Liver (tissue), 9 donors: ENCODE data around the gene TMEM200B. TPM values are rescaled to one million over a fixed set of nuclear protein-coding genes. Genes with fewer than 3 reads are reported as not detected.
A peak's percentile ranks its signal among the peaks of the same experiment; 100 is the strongest.
"Not testable (repeated sequence)": the region's sequence is repeated elsewhere in the genome, so short reads cannot be mapped to it uniquely, and the experiment has no call there.

Experiments
- DNase-seq: peaks from one replicate; pipeline ENCODE4 v3.0.0-alpha.2; 2017; ENCODE audit warnings: low spot score
- H3K27ac ChIP-seq, 2 donors: one replicate each; pipeline ENCODE4 v1.7.0; 2013; ENCODE audit warnings: inconsistent platforms in 2 of 2, low read length in 2 of 2, control low read depth in 1 of 2, low read depth in 1 of 2, mild to moderate bottlenecking in 1 of 2
- H3K27me3 ChIP-seq, 4 donors: one replicate each; pipeline versions ENCODE4 v1.6.1 to v1.7.0; 2013; ENCODE audit warnings: low read length in 3 of 4, inconsistent platforms in 1 of 4, mild to moderate bottlenecking in 1 of 4, moderate library complexity in 1 of 4; ENCODE audit not compliant: control insufficient read depth in 4 of 4, insufficient read depth in 4 of 4
- H3K36me3 ChIP-seq, 4 donors: one replicate each; pipeline versions ENCODE4 v1.6.1 to v1.7.0; 2013; ENCODE audit warnings: low read length in 3 of 4, mild to moderate bottlenecking in 3 of 4, low read depth in 1 of 4, moderate library complexity in 1 of 4; ENCODE audit not compliant: control insufficient read depth in 4 of 4, insufficient read depth in 3 of 4
- H3K4me1 ChIP-seq, 4 donors: one replicate each; pipeline versions ENCODE4 v1.6.1 to v1.7.0; 2013; ENCODE audit warnings: low read length in 3 of 4, mild to moderate bottlenecking in 3 of 4, moderate library complexity in 1 of 4; ENCODE audit not compliant: control insufficient read depth in 4 of 4, insufficient read depth in 4 of 4
- H3K4me3 ChIP-seq, 3 donors: one replicate each; pipeline versions ENCODE4 v1.6.1 to v1.7.0; 2013; ENCODE audit warnings: low read length in 3 of 3, control low read depth in 1 of 3, low read depth in 1 of 3, mild to moderate bottlenecking in 1 of 3
- H3K9ac ChIP-seq, 2 donors: one replicate each; pipeline ENCODE4 v1.7.0; 2013; ENCODE audit warnings: low read length in 2 of 2, mild to moderate bottlenecking in 2 of 2, moderate library complexity in 2 of 2, control low read depth in 1 of 2, low read depth in 1 of 2
- H3K9me3 ChIP-seq, 4 donors: one replicate each; pipeline versions ENCODE4 v1.6.1 to v1.7.0; 2013; ENCODE audit warnings: low read length in 3 of 4; ENCODE audit not compliant: control insufficient read depth in 4 of 4
- ATF3 ChIP-seq: IDR thresholded peaks from 2 replicates; pipeline ENCODE4 v1.6.1; 2016; ENCODE audit warnings: antibody characterized with exemption
- EGR1 ChIP-seq, 2 donors: IDR thresholded peaks; 2 replicates each; pipeline ENCODE4 v1.6.1; 2016 to 2018; ENCODE audit warnings: antibody characterized with exemption in 2 of 2, low read depth in 2 of 2
- FOXA1 ChIP-seq: IDR thresholded peaks from 2 replicates; pipeline ENCODE4 v1.6.1; 2016; ENCODE audit warnings: antibody characterized with exemption
- FOXA2 ChIP-seq: IDR thresholded peaks from 2 replicates; pipeline ENCODE4 v1.6.1; 2016; ENCODE audit warnings: antibody characterized with exemption
- HNF4A ChIP-seq, 2 donors: conservative IDR thresholded peaks; 2 replicates each; pipeline ENCODE4 v1.6.1; 2016; ENCODE audit warnings: antibody characterized with exemption in 2 of 2, mild to moderate bottlenecking in 2 of 2
- HNF4G ChIP-seq: IDR thresholded peaks from 2 replicates; pipeline ENCODE4 v1.6.1; 2016; ENCODE audit warnings: antibody characterized with exemption
- JUND ChIP-seq, 2 donors: IDR thresholded peaks; 2 replicates each; pipeline ENCODE4 v1.6.1; 2016; ENCODE audit warnings: antibody characterized with exemption in 2 of 2
- NR2F2 ChIP-seq: IDR thresholded peaks from 2 replicates; pipeline ENCODE4 v1.6.1; 2016; ENCODE audit warnings: antibody characterized with exemption
- RAD21 ChIP-seq, 2 donors: IDR thresholded peaks; 2 replicates each; pipeline ENCODE4 v1.6.1; 2016; ENCODE audit warnings: antibody characterized with exemption in 2 of 2, mild to moderate bottlenecking in 2 of 2
- RXRA ChIP-seq, 2 donors: IDR thresholded peaks; 2 replicates each; pipeline ENCODE4 v1.6.1; 2017 to 2018; ENCODE audit warnings: antibody characterized with exemption in 2 of 2, mild to moderate bottlenecking in 1 of 2
- SP1 ChIP-seq: IDR thresholded peaks from 2 replicates; pipeline ENCODE4 v1.6.1; 2018; ENCODE audit warnings: antibody characterized with exemption, mild to moderate bottlenecking
- YY1 ChIP-seq: IDR thresholded peaks from 2 replicates; pipeline ENCODE4 v1.6.1; 2016; ENCODE audit warnings: antibody characterized with exemption, mild to moderate bottlenecking
- ZBTB33 ChIP-seq: IDR thresholded peaks from 2 replicates; pipeline ENCODE4 v1.6.1; 2016; ENCODE audit warnings: antibody characterized with exemption
- WGBS: extraction: QIAGEN DNeasy Blood & Tissue Kit; methylation state at CpG from one replicate; pipeline ENCODE4 v1.1.7; 2013; 5-methylcytosine and 5-hydroxymethylcytosine counted together
- polyA plus RNA-seq, 2 donors: library from polyadenylated mRNA; stranded (reverse) in 1 of 2; unstranded in 1 of 2; fragments of 200-250 nt in 1 of 2; fragments of >200 nt in 1 of 2; fragmentation: Nextera tagmentation in 1 of 2; extraction: Ambion mirVana in 1 of 2; gene quantifications; one replicate each; pipeline versions ENCODE4 v1.2.1 to v1.2.3, GENCODE V29; 2013 to 2015
- total RNA-seq, 2 donors: library from RNA; depleted of rRNA; stranded (reverse); fragments of >200 nt; gene quantifications; one replicate each; pipeline ENCODE4 v1.2.3, GENCODE V29; 2014
- TF ChIP-seq, protein P1 (sequence below): IDR thresholded peaks from 2 replicates; pipeline ENCODE4 v1.6.1; 2016; ENCODE audit warnings: antibody characterized with exemption, mild to moderate bottlenecking
- TF ChIP-seq, protein P2 (sequence below): IDR thresholded peaks from 2 replicates; pipeline ENCODE4 v1.6.1; 2016; ENCODE audit warnings: antibody characterized with exemption
- donor health status: healthy.
- donor health status: healthy.
- donor health status: healthy.
- donor health status: healthy.
- donor health status: healthy.

Gene TMEM200B
- total and polyA plus RNA-seq, 4 donors: 0.84 to 4.5 (median 1.5) TPM

DNA sequence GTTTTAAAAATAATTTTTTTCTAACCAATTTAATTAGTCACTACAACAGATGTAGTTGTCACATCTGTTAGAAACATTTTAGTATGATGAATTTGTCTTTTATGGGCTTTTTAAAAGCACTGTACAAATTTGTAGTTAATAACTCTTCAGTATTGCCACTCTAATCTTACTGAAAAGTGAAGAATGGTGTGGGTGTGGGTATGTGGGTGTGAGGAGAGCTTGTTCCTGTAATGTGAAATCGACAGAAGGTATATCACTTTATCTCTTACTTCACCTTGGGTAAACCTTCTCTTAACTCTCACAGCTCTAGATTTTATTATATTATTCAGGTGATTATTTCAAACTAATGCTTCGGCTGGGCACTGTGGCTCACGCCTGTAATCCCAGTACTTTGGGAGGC, 42.5 kb downstream of the TMEM200B start:
- no peaks in the 10 kb centered on the region for H3K9me3 ChIP-seq
- H3K36me3 ChIP-seq: peaks cover 0 to 2% (median 0%) of the 10 kb centered on the region in 4 donors
- no peak overlapping the region for H3K9ac ChIP-seq
- H3K27me3 ChIP-seq: no peaks in the 10 kb centered on the region
- 80% methylated on average over 3 of the region's 3 CpGs for WGBS
- no peak for TF ChIP-seq ZBTB33
- no peak for TF ChIP-seq FOXA1
- TF ChIP-seq ATF3: no peak
- TF ChIP-seq, protein P1, sequence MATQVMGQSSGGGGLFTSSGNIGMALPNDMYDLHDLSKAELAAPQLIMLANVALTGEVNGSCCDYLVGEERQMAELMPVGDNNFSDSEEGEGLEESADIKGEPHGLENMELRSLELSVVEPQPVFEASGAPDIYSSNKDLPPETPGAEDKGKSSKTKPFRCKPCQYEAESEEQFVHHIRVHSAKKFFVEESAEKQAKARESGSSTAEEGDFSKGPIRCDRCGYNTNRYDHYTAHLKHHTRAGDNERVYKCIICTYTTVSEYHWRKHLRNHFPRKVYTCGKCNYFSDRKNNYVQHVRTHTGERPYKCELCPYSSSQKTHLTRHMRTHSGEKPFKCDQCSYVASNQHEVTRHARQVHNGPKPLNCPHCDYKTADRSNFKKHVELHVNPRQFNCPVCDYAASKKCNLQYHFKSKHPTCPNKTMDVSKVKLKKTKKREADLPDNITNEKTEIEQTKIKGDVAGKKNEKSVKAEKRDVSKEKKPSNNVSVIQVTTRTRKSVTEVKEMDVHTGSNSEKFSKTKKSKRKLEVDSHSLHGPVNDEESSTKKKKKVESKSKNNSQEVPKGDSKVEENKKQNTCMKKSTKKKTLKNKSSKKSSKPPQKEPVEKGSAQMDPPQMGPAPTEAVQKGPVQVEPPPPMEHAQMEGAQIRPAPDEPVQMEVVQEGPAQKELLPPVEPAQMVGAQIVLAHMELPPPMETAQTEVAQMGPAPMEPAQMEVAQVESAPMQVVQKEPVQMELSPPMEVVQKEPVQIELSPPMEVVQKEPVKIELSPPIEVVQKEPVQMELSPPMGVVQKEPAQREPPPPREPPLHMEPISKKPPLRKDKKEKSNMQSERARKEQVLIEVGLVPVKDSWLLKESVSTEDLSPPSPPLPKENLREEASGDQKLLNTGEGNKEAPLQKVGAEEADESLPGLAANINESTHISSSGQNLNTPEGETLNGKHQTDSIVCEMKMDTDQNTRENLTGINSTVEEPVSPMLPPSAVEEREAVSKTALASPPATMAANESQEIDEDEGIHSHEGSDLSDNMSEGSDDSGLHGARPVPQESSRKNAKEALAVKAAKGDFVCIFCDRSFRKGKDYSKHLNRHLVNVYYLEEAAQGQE: no peak
- no peak for TF ChIP-seq NR2F2
- TF ChIP-seq FOXA2: no peak
- TF ChIP-seq HNF4A (conservative IDR thresholded peaks at IDR 0.05): no peak
- TF ChIP-seq SP1: no peak
- TF ChIP-seq RAD21 (IDR thresholded peaks at IDR 0.05): no peak
- no peak for TF ChIP-seq HNF4G
- TF ChIP-seq YY1: no peak
- TF ChIP-seq, protein P2, sequence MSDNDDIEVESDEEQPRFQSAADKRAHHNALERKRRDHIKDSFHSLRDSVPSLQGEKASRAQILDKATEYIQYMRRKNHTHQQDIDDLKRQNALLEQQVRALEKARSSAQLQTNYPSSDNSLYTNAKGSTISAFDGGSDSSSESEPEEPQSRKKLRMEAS: no peak
- TF ChIP-seq JUND (IDR thresholded peaks at IDR 0.05): no peak
- TF ChIP-seq RXRA (IDR thresholded peaks at IDR 0.05): no peak
- no peak for TF ChIP-seq EGR1 (IDR thresholded peaks at IDR 0.05; ENCODE audit: low read depth in 2 of 2)
- H3K27ac ChIP-seq: no peak overlapping the region
- no peak for DNase-seq
- H3K4me1 ChIP-seq: peaks cover 5 to 22% (median 8%) of the 10 kb centered on the region in 4 donors
- H3K4me3 ChIP-seq: no peak overlapping the region

GRCh38 chr1:29079916-29080629, 43.6 kb downstream of the TMEM200B start:
- WGBS: 73% methylated on average over 16 of the region's 16 CpGs
- not testable (repeated sequence) for DNase-seq, H3K27ac ChIP-seq, H3K4me3 ChIP-seq, H3K27me3 ChIP-seq, H3K9ac ChIP-seq, H3K9me3 ChIP-seq, H3K36me3 ChIP-seq
- TF ChIP-seq HNF4A (conservative IDR thresholded peaks at IDR 0.05): peak in 1 of 2 donors; percentile 9
- peaks cover 5 to 22% (median 8%) of the 10 kb centered on the region in 4 donors for H3K4me1 ChIP-seq
